H1 (cell line): Measurements from ENCODE around the gene SART1. TPM values are rescaled to one million over a fixed set of nuclear protein-coding genes. Genes with fewer than 3 reads are reported as not detected.

Experiments
- ATF3 ChIP-seq: IDR thresholded peaks from 2 replicates; pipeline ENCODE4 v1.6.1; 2011; ENCODE audit warnings: low read depth, mild to moderate bottlenecking, low read length; ENCODE audit not compliant: insufficient read depth
- POLR2AphosphoS5 ChIP-seq: IDR thresholded peaks from 2 replicates; pipeline ENCODE4 v1.6.1; 2011; ENCODE audit warnings: low read depth, low read length
- SUZ12 ChIP-seq: fragments of 200-600 bp; sonication (generic); IDR thresholded peaks from 2 replicates; pipeline ENCODE4 v1.6.1; 2012; ENCODE audit warnings: mild to moderate bottlenecking, inconsistent platforms, low read length, moderate library complexity, mixed read lengths
- polyA plus RNA-seq, 7 experiments: library from polyadenylated mRNA; depleted of rRNA in 3 of 7; stranded (reverse) in 5 of 7; unstranded in 2 of 7; fragments of >200 nt in 5 of 7; fragments of 200-250 nt in 2 of 7; gene quantifications; 1 replicate in 5 of 7; 2 replicates in 1 of 7; 4 replicates in 1 of 7; pipeline versions ENCODE4 v1.2.1 to v1.2.3, GENCODE V29; 2011 to 2013; ENCODE audit warnings: missing spikeins in 2 of 7, mixed read lengths in 2 of 7
- total RNA-seq: library from RNA; stranded (reverse); fragmentation: NEBNext Ultra II Directional; extraction: Animal tissue kit (Norgen Biotek cat#: 25700); gene quantifications from 2 replicates; pipeline ENCODE4 v1.2.1, GENCODE V29; 2021
- TF ChIP-seq, protein P1 (sequence below): fragments of 300-600 bp; sonication (generic); IDR thresholded peaks from 2 replicates; pipeline ENCODE4 v1.7.1; 2012; ENCODE audit warnings: low read length, moderate library complexity, mild to moderate bottlenecking, inconsistent platforms; ENCODE audit not compliant: insufficient replicate concordance

SART1 gene
- total and polyA plus RNA-seq, 2 of the 8 experiments (the other 6 are each of a cell fraction or from before 2014, with no cell fraction given), result 9.7 to 46.1 TPM

DNA sequence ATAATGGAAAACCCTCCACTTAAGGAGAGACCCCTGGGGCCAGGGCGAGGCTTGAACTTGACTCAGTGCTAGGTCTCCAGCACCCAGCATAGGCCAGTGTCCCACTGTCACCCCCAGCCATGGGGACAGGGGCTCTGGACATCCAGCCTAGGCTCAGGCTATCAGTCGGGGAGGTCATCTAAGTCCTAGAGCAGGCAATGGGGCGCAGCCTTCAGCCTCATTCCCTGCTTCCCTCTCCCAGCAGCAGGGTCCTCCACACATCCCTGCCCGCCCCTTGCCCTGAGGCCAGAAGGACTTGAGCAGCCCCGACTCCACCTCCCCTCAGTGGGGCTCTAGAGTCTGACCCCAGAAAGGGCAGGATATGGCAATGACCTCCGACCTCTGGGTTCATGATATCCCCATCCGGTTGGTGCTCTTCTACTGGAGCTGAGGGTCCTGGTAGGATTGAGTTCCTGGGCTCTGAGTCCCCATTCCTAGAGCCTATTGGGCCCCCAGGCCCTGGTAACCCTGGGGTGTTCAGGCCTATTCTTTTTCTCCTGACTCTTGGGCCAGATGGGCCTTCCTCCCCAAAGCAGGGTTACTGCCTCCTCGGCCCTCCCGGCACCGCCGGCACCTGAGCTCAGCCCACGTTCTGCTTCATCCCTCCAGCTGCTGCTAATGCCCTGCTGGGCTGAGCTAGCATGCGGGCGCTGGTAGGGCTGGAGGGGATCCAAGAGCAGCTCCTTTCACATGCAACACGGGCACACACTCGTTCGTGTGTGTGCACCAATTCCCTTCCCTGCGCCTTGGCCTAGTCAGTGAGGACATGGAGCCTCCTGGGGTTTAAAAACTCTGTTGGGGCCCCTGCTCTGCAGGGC lies 54.6 kb downstream of the SART1 start (continued):
- TF ChIP-seq, protein P1, sequence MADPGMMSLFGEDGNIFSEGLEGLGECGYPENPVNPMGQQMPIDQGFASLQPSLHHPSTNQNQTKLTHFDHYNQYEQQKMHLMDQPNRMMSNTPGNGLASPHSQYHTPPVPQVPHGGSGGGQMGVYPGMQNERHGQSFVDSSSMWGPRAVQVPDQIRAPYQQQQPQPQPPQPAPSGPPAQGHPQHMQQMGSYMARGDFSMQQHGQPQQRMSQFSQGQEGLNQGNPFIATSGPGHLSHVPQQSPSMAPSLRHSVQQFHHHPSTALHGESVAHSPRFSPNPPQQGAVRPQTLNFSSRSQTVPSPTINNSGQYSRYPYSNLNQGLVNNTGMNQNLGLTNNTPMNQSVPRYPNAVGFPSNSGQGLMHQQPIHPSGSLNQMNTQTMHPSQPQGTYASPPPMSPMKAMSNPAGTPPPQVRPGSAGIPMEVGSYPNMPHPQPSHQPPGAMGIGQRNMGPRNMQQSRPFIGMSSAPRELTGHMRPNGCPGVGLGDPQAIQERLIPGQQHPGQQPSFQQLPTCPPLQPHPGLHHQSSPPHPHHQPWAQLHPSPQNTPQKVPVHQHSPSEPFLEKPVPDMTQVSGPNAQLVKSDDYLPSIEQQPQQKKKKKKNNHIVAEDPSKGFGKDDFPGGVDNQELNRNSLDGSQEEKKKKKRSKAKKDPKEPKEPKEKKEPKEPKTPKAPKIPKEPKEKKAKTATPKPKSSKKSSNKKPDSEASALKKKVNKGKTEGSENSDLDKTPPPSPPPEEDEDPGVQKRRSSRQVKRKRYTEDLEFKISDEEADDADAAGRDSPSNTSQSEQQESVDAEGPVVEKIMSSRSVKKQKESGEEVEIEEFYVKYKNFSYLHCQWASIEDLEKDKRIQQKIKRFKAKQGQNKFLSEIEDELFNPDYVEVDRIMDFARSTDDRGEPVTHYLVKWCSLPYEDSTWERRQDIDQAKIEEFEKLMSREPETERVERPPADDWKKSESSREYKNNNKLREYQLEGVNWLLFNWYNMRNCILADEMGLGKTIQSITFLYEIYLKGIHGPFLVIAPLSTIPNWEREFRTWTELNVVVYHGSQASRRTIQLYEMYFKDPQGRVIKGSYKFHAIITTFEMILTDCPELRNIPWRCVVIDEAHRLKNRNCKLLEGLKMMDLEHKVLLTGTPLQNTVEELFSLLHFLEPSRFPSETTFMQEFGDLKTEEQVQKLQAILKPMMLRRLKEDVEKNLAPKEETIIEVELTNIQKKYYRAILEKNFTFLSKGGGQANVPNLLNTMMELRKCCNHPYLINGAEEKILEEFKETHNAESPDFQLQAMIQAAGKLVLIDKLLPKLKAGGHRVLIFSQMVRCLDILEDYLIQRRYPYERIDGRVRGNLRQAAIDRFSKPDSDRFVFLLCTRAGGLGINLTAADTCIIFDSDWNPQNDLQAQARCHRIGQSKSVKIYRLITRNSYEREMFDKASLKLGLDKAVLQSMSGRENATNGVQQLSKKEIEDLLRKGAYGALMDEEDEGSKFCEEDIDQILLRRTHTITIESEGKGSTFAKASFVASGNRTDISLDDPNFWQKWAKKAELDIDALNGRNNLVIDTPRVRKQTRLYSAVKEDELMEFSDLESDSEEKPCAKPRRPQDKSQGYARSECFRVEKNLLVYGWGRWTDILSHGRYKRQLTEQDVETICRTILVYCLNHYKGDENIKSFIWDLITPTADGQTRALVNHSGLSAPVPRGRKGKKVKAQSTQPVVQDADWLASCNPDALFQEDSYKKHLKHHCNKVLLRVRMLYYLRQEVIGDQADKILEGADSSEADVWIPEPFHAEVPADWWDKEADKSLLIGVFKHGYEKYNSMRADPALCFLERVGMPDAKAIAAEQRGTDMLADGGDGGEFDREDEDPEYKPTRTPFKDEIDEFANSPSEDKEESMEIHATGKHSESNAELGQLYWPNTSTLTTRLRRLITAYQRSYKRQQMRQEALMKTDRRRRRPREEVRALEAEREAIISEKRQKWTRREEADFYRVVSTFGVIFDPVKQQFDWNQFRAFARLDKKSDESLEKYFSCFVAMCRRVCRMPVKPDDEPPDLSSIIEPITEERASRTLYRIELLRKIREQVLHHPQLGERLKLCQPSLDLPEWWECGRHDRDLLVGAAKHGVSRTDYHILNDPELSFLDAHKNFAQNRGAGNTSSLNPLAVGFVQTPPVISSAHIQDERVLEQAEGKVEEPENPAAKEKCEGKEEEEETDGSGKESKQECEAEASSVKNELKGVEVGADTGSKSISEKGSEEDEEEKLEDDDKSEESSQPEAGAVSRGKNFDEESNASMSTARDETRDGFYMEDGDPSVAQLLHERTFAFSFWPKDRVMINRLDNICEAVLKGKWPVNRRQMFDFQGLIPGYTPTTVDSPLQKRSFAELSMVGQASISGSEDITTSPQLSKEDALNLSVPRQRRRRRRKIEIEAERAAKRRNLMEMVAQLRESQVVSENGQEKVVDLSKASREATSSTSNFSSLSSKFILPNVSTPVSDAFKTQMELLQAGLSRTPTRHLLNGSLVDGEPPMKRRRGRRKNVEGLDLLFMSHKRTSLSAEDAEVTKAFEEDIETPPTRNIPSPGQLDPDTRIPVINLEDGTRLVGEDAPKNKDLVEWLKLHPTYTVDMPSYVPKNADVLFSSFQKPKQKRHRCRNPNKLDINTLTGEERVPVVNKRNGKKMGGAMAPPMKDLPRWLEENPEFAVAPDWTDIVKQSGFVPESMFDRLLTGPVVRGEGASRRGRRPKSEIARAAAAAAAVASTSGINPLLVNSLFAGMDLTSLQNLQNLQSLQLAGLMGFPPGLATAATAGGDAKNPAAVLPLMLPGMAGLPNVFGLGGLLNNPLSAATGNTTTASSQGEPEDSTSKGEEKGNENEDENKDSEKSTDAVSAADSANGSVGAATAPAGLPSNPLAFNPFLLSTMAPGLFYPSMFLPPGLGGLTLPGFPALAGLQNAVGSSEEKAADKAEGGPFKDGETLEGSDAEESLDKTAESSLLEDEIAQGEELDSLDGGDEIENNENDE, result no peak
- TF ChIP-seq SUZ12 (no peak), ATF3 (no peak), POLR2AphosphoS5 (no peak)
